Activated CD8-positive, alpha-beta memory T cell treated with anti-CD3 and anti-CD28 coated beads for 36 hours (primary cell): ENCODE measurements around the gene MORF4L2. TPM values are rescaled to one million over a fixed set of nuclear protein-coding genes. Genes with fewer than 3 reads are reported as not detected.
"Not testable (repeated sequence)": the region's sequence is repeated elsewhere in the genome, so short reads cannot be mapped to it uniquely, and the experiment has no call there.

ENCODE experiments used
- CTCF ChIA-PET: fragments of 350-600 bp; sonication (Branson Sonifier 250); formaldehyde crosslinking; loops from one replicate; lab custom pipeline; 2021; ENCODE audit warnings: antibody characterized with exemption; lab: Charles Lee
- POLR2A ChIA-PET: fragments of 350-600 bp; sonication (Branson Sonifier 250); formaldehyde crosslinking; loops from one replicate; lab custom pipeline; 2021; ENCODE audit warnings: antibody characterized with exemption; lab: Charles Lee
- total RNA-seq, 2 experiments: library from RNA; stranded (reverse); gene quantifications; one replicate each; pipeline ENCODE4 v1.2.3, GENCODE V29; 2021

MORF4L2 gene
- total RNA-seq, 2 experiments from 2014 or later: 241 to 244 TPM

GRCh38 chrX:103640401-103641155 is 45.9 kb downstream of the MORF4L2 start:
- CTCF ChIA-PET: no interaction called here

GRCh38 chrX:103638479-103639346 is 47.8 kb downstream of the MORF4L2 start:
- POLR2A ChIA-PET, CTCF ChIA-PET: not testable (repeated sequence)

More at GRCh38 chrX:103640401-103641155, 45.9 kb downstream of the MORF4L2 start:
- POLR2A ChIA-PET: no interaction called here

GRCh38 chrX:103637604-103638338 is 48.7 kb downstream of the MORF4L2 start:
- POLR2A ChIA-PET: no interaction called here

GRCh38 chrX:103635436-103635835 is 51.1 kb downstream of the MORF4L2 start:
- ChIA-PET CTCF (no interaction called here), POLR2A (no interaction called here)

More at GRCh38 chrX:103637604-103638338, 48.7 kb downstream of the MORF4L2 start:
- CTCF ChIA-PET: no interaction called here

GRCh38 chrX:103631145-103631544 is 55.4 kb downstream of the MORF4L2 start:
- CTCF ChIA-PET: no interaction called here
- POLR2A ChIA-PET: no interaction called here

GRCh38 chrX:103630171-103630511 is 56.4 kb downstream of the MORF4L2 start:
- CTCF ChIA-PET: no interaction called here
- POLR2A ChIA-PET: no interaction called here

GRCh38 chrX:103629318-103630170 is 57.0 kb downstream of the MORF4L2 start:
- CTCF ChIA-PET: interaction anchor here (0.6 kb wide), 1 partner anchor 95 kb away, joined by 3 read pairs; no protein-coding TSS in a partner anchor
- POLR2A ChIA-PET: interaction anchor here (0.7 kb wide), 1 partner anchor 75 kb away, joined by 9 read pairs; no protein-coding TSS in a partner anchor

- ChIA-PET CTCF (interaction anchor here (0.6 kb wide), 1 partner anchor 94 kb away, joined by 3 read pairs; no protein-coding TSS in a partner anchor), POLR2A (interaction anchor here (0.7 kb wide), 1 partner anchor 74 kb away, joined by 9 read pairs; no protein-coding TSS in a partner anchor)
Measured at GRCh38 chrX:103628386-103629317, 57.8 kb downstream of the MORF4L2 start, which contains the start of gene TCEAL1. Gene TCEAL1 (plus strand): TSS chrX:103628975. CDS start chrX:103629917, 942 bp downstream.

- CTCF ChIA-PET: no interaction called here
Measured at GRCh38 chrX:103626855-103627254, 59.6 kb downstream of the MORF4L2 start.

More at GRCh38 chrX:103626855-103627254, 59.6 kb downstream of the MORF4L2 start:
- POLR2A ChIA-PET: no interaction called here

Other genes with a start within 250 kb of the MORF4L2 start
- under 1 TPM; 0.10 to 0.25 TPM for gene RAB40A, start 167.2 kb downstream of the MORF4L2 start, total RNA-seq
- gene TCEAL4, start 101.2 kb downstream of the MORF4L2 start, total RNA-seq: 10 to 100 TPM; 12.9 to 13.0 TPM
- gene TCEAL3, start 78.7 kb downstream of the MORF4L2 start, total RNA-seq: 1 to 10 TPM; 4.0 to 4.5 TPM
- 1 to 10 TPM; 8.5 to 9.3 TPM for gene TCEAL1, start 57.7 kb downstream of the MORF4L2 start, total RNA-seq
- under 1 TPM in 1 of 2 experiments, not detected in 1; 0.25 TPM for gene TMEM31, start 24.2 kb upstream of the MORF4L2 start, total RNA-seq
- gene PLP1, start 90.1 kb upstream of the MORF4L2 start, total RNA-seq: not detected
- under 1 TPM; 0.40 to 0.51 TPM for gene RAB9B, start 145.6 kb upstream of the MORF4L2 start, total RNA-seq